Body of pancreas (tissue), 4 donors: ENCODE results near the gene LSM4.

Experiments
- CTCF ChIP-seq, 7 experiments: fragments of 450-650 bp in 4 of 7; fragments of 200-600 bp in 3 of 7; sonication (generic) in 3 of 7; IDR thresholded peaks; one replicate each; pipeline ENCODE4 v1.5.1; 2016 to 2019; ENCODE audit warnings: antibody characterized with exemption in 7 of 7
- POLR2A ChIP-seq, 3 donors: fragments of 450-650 bp; IDR thresholded peaks; one replicate each; pipeline ENCODE4 v1.6.1; 2016; ENCODE audit warnings: antibody characterized with exemption in 3 of 3, mild to moderate bottlenecking in 2 of 3

GRCh38 chr19:18357041-18357440 lies 34.2 kb upstream of the LSM4 start:
- TF ChIP-seq CTCF (IDR thresholded peaks at IDR 0.05) (no peak), POLR2A (IDR thresholded peaks at IDR 0.05) (no peak)
